ENCODE data around the gene TBC1D16.
"Not testable (repeated sequence)": the region's sequence is repeated elsewhere in the genome, so short reads cannot be mapped to it uniquely, and the experiment has no call there.

Gene TBC1D16

GRCh38 chr17:80051681-80052080 is 16.0 kb upstream of the TBC1D16 start:
- DNase-seq: no peak

- DNase-seq: no peak
These were observed 15.0 kb upstream of the TBC1D16 start for GRCh38 chr17:80050706-80051105.

- DNase-seq: no peak
These were observed 14.3 kb upstream of the TBC1D16 start for GRCh38 chr17:80049986-80050385.

- no peak for DNase-seq
These were observed 11.5 kb upstream of the TBC1D16 start for GRCh38 chr17:80047176-80047575.

GRCh38 chr17:80046709-80047108 is 11.0 kb upstream of the TBC1D16 start:
- DNase-seq: not testable (repeated sequence)

GRCh38 chr17:80045703-80046102 is 10.0 kb upstream of the TBC1D16 start:
- DNase-seq: peak; percentile 35

- DNase-seq: no peak
These were observed 8.3 kb upstream of the TBC1D16 start for GRCh38 chr17:80043963-80044362.

GRCh38 chr17:80036715-80037477 is 1.2 kb upstream of the TBC1D16 start:
- DNase-seq: no peak

GRCh38 chr17:80035937-80036714 is 454 bp upstream of the TBC1D16 start, which contains the start of gene CCDC40:
TSS of gene CCDC40 (plus strand) at chr17:80036642. CDS start at chr17:80036663, 21 bp downstream.
- peak; percentile 69 for DNase-seq

GRCh38 chr17:80034791-80035686 is 633 bp downstream of the TBC1D16 start:
- DNase-seq: no peak

GRCh38 chr17:80033840-80034239 is 1.8 kb downstream of the TBC1D16 start:
- no peak for DNase-seq

GRCh38 chr17:80032614-80033171 is 3.0 kb downstream of the TBC1D16 start:
- no peak for DNase-seq

- DNase-seq: no peak
These were observed 3.8 kb downstream of the TBC1D16 start for GRCh38 chr17:80031691-80032430.

GRCh38 chr17:80030730-80031410 is 4.8 kb downstream of the TBC1D16 start:
- DNase-seq: peak; percentile 50

- DNase-seq: peak; percentile 95
These were observed 6.3 kb downstream of the TBC1D16 start for GRCh38 chr17:80029258-80029974.

- DNase-seq: no peak
These were observed 7.6 kb downstream of the TBC1D16 start for GRCh38 chr17:80028030-80028429.

GRCh38 chr17:80027043-80027435 is 8.6 kb downstream of the TBC1D16 start:
- no peak for DNase-seq

GRCh38 chr17:80026359-80027042 is 9.2 kb downstream of the TBC1D16 start:
- no peak for DNase-seq

- no peak for DNase-seq
These were observed 9.9 kb downstream of the TBC1D16 start for GRCh38 chr17:80025796-80026195.

GRCh38 chr17:80025140-80025539 is 10.5 kb downstream of the TBC1D16 start:
- no peak for DNase-seq

All from MV-4-11 (cell line).